Activated T-cell treated with anti-CD3 and anti-CD28 coated beads for 24 hours (primary cell): ENCODE measurements around the gene TNK2.
"Not testable (repeated sequence)": the region's sequence is repeated elsewhere in the genome, so short reads cannot be mapped to it uniquely, and the experiment has no call there.

ENCODE experiments used
- DNase-seq: peaks from one replicate; pipeline ENCODE4 v3.0.0-alpha.2; 2020; ENCODE audit warnings: low read depth

The TNK2 gene

DNA sequence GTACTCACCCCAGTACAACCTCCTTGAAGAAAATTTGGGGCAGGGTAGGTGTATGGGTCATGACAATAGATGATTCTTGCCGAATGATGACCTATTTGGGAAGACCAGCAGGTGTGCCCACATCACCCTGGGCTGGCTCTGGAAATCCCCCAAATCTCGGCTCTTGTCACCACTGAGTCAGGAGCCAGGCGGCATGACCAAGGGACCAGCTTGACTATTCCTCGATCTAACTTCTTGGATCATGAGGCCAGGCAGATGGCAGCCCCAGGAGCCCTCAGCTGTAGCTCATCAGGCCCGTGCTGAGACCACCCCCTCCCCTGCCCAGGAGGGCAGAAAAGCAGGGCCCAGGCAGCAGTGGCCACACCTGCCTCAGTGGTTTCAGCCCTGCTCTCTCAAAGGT is 87.5 kb downstream of the TNK2 start:
- DNase-seq, result no peak

GRCh38 chr3:195820186-195820585 is 88.2 kb downstream of the TNK2 start:
- DNase-seq, result no peak

GRCh38 chr3:195818301-195818700 is 90.0 kb downstream of the TNK2 start:
- DNase-seq, result no peak

DNA sequence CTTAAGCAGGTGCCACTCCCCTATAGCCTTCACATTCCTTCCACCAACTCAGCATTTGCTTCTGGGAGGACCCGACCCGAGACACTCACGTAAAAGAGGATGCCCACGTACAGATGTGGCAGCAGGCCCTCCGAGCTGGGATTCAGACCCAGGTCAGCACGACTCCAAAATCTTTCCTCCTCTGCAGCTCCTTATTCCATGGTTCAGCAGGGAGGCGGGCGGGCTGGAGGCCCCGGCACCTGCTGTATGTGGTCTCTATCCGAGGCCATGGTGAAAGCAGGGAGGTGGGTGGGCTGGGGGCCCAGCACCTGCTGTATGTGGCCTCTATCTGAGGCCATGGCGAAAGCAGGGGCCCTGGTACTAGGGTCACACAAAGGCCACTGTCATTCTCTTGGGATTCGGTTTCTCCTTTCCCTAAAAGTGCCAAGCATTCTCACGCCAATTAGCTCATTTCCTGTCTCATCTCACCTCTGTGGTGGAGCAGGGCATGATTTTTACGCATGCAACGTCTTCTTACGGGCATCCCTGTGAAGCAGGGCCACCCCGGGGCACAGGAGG is 90.7 kb downstream of the TNK2 start:
- DNase-seq, result no peak

DNA sequence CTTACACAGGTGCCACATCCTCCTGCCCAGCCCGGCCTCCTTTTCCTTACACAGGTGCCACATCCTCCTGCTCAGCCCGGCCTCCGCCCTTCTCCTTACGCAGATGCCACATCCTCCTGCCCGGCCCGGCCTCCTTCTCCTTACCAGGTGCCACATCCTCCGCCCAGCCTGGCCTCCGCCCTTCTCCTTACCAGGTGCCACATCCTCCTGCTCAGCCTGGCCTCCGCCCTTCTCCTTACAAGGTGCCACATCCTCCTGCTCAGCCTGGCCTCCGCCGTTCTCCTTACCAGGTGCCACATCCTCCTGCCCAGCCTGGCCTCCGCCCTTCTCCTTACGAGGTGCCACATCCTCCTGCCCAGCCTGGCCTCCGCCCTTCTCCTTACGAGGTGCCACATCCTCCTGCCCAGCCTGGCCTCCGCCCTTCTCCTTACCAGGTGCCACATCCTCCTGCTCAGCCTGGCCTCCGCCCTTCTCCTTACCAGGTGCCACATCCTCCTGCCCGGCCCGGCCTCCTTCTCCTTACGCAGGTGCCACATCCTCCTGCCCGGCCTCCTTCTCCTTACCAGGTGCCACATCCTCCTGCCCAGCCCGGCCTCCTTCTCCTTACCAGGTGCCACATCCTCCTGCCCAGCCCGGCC is 92.0 kb downstream of the TNK2 start:
- not testable (repeated sequence) for DNase-seq

GRCh38 chr3:195815169-195815771 is 93.1 kb downstream of the TNK2 start:
- DNase-seq, result no peak

GRCh38 chr3:195813916-195814640 is 94.3 kb downstream of the TNK2 start:
- no peak for DNase-seq
